Panc1 (cell line): Measurements from ENCODE around the gene KIFBP. TPM values are rescaled to one million over a fixed set of nuclear protein-coding genes. Genes with fewer than 3 reads are reported as not detected.

Experiments
- ATAC-seq: fragments of 200-7000 bp; cut with Tn5 transposase; 2 replicates; pipeline ENCODE4 v1.9.1; 2020; ENCODE audit warnings: mild to moderate bottlenecking, moderate library complexity
- BruUV-seq: library from RNA; stranded (reverse); fragments of 400-500 nt; replicated peaks from 2 replicates; lab custom pipeline; 2021; lab: Mats Ljungman, UMichigan
- CTCF ChIA-PET: fragments of 300-600 bp; sonication (Branson Sonifier 250); formaldehyde crosslinking; loops from one replicate; lab custom pipeline; 2022; ENCODE audit warnings: antibody characterized with exemption; lab: Charles Lee
- POLR2A ChIA-PET: fragments of 300-600 bp; sonication (Branson Sonifier 250); formaldehyde crosslinking; loops from one replicate; lab custom pipeline; 2022; ENCODE audit warnings: antibody characterized with exemption; lab: Charles Lee
- DNase-seq: peaks from one replicate; pipeline ENCODE4 v3.0.0-alpha.2; 2010; ENCODE audit warnings: low read depth, low spot score
- H3K27ac ChIP-seq: 2 replicates; pipeline ENCODE4 v1.5.1; 2011; ENCODE audit warnings: mild to moderate bottlenecking, low read length, inconsistent platforms
- H3K27me3 ChIP-seq: fragments of 200-500 bp; sonication (Bioruptor generic); 2 replicates; pipeline ENCODE4 v1.6.0; 2014; ENCODE audit warnings: low read length, inconsistent platforms; ENCODE audit not compliant: control insufficient read depth, insufficient read depth
- H3K36me3 ChIP-seq: fragments of 200-500 bp; sonication (Bioruptor generic); 2 replicates; pipeline ENCODE4 v1.5.1; 2014; ENCODE audit warnings: inconsistent platforms, mild to moderate bottlenecking, low read length, moderate library complexity; ENCODE audit not compliant: control insufficient read depth, insufficient read depth
- H3K4me1 ChIP-seq: 2 replicates; pipeline ENCODE4 v1.5.1; 2011; ENCODE audit warnings: inconsistent platforms, mild to moderate bottlenecking, low read length, moderate library complexity; ENCODE audit not compliant: control insufficient read depth, insufficient read depth
- H3K4me3 ChIP-seq, 2 experiments: 2 replicates each; pipeline ENCODE4 v1.5.1; 2011 to 2012; ENCODE audit warnings: low read depth in 2 of 2, low read length in 2 of 2, mild to moderate bottlenecking in 2 of 2, inconsistent platforms in 1 of 2, moderate library complexity in 1 of 2
- H3K9me3 ChIP-seq: fragments of 200-500 bp; sonication (Bioruptor generic); 2 replicates; pipeline ENCODE4 v1.5.1; 2014; ENCODE audit warnings: low read depth, mild to moderate bottlenecking, inconsistent platforms, low read length, moderate library complexity; ENCODE audit not compliant: control insufficient read depth, insufficient read depth
- CTCF ChIP-seq: fragments of 450-650 bp; IDR thresholded peaks from 2 replicates; pipeline ENCODE4 v1.5.1; 2017; ENCODE audit warnings: mild to moderate bottlenecking
- POLR2AphosphoS5 ChIP-seq: IDR thresholded peaks from 2 replicates; pipeline ENCODE4 v1.6.1; 2012; ENCODE audit warnings: mild to moderate bottlenecking, low read depth, low read length, moderate library complexity
- REST ChIP-seq, 2 experiments: IDR thresholded peaks; 2 replicates each; pipeline ENCODE4 v1.6.1; 2011 to 2012; ENCODE audit warnings: low read depth in 2 of 2, control low read depth in 1 of 2, low read length in 1 of 2, mild to moderate bottlenecking in 1 of 2, moderate library complexity in 1 of 2; ENCODE audit not compliant: insufficient read depth in 1 of 2
- SIN3A ChIP-seq: IDR thresholded peaks from 2 replicates; pipeline ENCODE4 v1.6.1; 2012; ENCODE audit warnings: low read depth, mild to moderate bottlenecking, low read length, moderate library complexity, borderline replicate concordance; ENCODE audit not compliant: insufficient read depth
- TCF7L2 ChIP-seq: IDR thresholded peaks from 2 replicates; pipeline ENCODE4 v1.6.1; 2011; ENCODE audit warnings: mild to moderate bottlenecking, low read depth, low read length, inconsistent platforms
- in situ Hi-C: cut with HindIII; loops from 2 replicates; pipeline ENCODE4 v1.10.0; 2016; ENCODE audit warnings: low sequenced_read_pairs, low pct_unique_long_range_greater_than_20kb
- intact Hi-C: fragments of 100-400 bp; cut with micrococcal nuclease; formaldehyde crosslinking; loops from one replicate; pipeline ENCODE4 v1.10.0; 2022; ENCODE audit not compliant: unreplicated experiment
- total RNA-seq: library from RNA; stranded (reverse); gene quantifications from one replicate; pipeline ENCODE4 v1.2.1, GENCODE V29; 2021; ENCODE audit not compliant: unreplicated experiment

KIFBP gene
- total RNA-seq, 1 experiment from 2014 or later, result 45.9 TPM

- H3K4me3 ChIP-seq, result no peak overlapping the region
- ATAC-seq (no peak), DNase-seq (no peak)
- CTCF ChIA-PET, result no interaction called here
- POLR2A ChIA-PET, result no interaction called here
- H3K9me3 ChIP-seq, result no peaks in the 10 kb centered on the region
- H3K27ac ChIP-seq, result no peak overlapping the region
- no TSS peak for BruUV-seq
- peaks cover 9% of the 10 kb centered on the region for H3K4me1 ChIP-seq
- TF ChIP-seq POLR2AphosphoS5 (no peak), CTCF (no peak), TCF7L2 (no peak)
- intact Hi-C loops, result no loop called here
- in situ Hi-C loops, result no loop called here
- H3K36me3 ChIP-seq, result no peaks in the 10 kb centered on the region
- H3K27me3 ChIP-seq, result no peaks in the 10 kb centered on the region
Measured at GRCh38 chr10:69057261-69057950, 68.8 kb downstream of the KIFBP start.

- Histone ChIP-seq H3K4me3 (no peak overlapping the region), H3K27ac (no peak overlapping the region), H3K4me1 (peaks cover 9% of the 10 kb centered on the region), H3K27me3 (no peaks in the 10 kb centered on the region), H3K9me3 (no peaks in the 10 kb centered on the region), H3K36me3 (no peaks in the 10 kb centered on the region)
- no peak for TF ChIP-seq REST (IDR thresholded peaks at IDR 0.05; ENCODE audit: insufficient read depth in 1 of 2, low read depth in 2 of 2, low read length in 1 of 2)
- no peak for TF ChIP-seq POLR2AphosphoS5
- TF ChIP-seq TCF7L2, result no peak
- TF ChIP-seq SIN3A, result no peak
- ChIA-PET POLR2A (no interaction called here), CTCF (no interaction called here)
- intact Hi-C loops, result no loop called here
- BruUV-seq, result no TSS peak
- in situ Hi-C loops, result no loop called here
- DNase-seq (no peak), ATAC-seq (no peak)
Measured at GRCh38 chr10:69057951-69058297, 69.3 kb downstream of the KIFBP start.

GRCh38 chr10:69060127-69060798 lies 71.7 kb downstream of the KIFBP start:
- ChIA-PET POLR2A (interaction anchor here (0.6 kb wide), 1 partner anchor 143 kb away, joined by 3 read pairs; no protein-coding TSS in a partner anchor), CTCF (no interaction called here)
- TF ChIP-seq SIN3A (no peak), REST (IDR thresholded peaks at IDR 0.05; ENCODE audit: insufficient read depth in 1 of 2, low read depth in 2 of 2, low read length in 1 of 2) (no peak), POLR2AphosphoS5 (no peak), CTCF (no peak), TCF7L2 (no peak)
- no peak overlapping the region for H3K4me3 ChIP-seq
- H3K36me3 ChIP-seq, result no peaks in the 10 kb centered on the region
- H3K9me3 ChIP-seq, result no peaks in the 10 kb centered on the region
- ATAC-seq (no peak), DNase-seq (no peak)
- H3K27ac ChIP-seq, result no peak overlapping the region
- in situ Hi-C loops (no loop called here), intact Hi-C loops (no loop called here)
- no TSS peak for BruUV-seq
- H3K27me3 ChIP-seq, result no peaks in the 10 kb centered on the region
- peaks cover 9% of the 10 kb centered on the region for H3K4me1 ChIP-seq
